GM23248 (cell line): ENCODE results near the gene H6PD. TPM values are rescaled to one million over a fixed set of nuclear protein-coding genes. Genes with fewer than 3 reads are reported as not detected.
A peak's percentile ranks its signal among the peaks of the same experiment; 100 is the strongest.

Source experiments
- DNase-seq: peaks from one replicate; pipeline ENCODE4 v3.0.0-alpha.2; 2015
- H2AFZ ChIP-seq: fragments of 200-600 bp; sonication (generic); 2 replicates; pipeline ENCODE4 v1.6.1; 2016; ENCODE audit warnings: antibody characterized with exemption
- H3F3A ChIP-seq: fragments of 200-600 bp; sonication (generic); 2 replicates; pipeline ENCODE4 v1.6.1; 2016; ENCODE audit warnings: mild to moderate bottlenecking, antibody characterized with exemption, mixed run types; ENCODE audit not compliant: insufficient read depth
- H3K27ac ChIP-seq: fragments of 200-600 bp; sonication (generic); 2 replicates; pipeline ENCODE4 v1.5.1; 2016; ENCODE audit warnings: mild to moderate bottlenecking
- H3K27me3 ChIP-seq: fragments of 200-600 bp; sonication (generic); replicated peaks from 2 replicates; pipeline ENCODE4 v1.6.1; 2016; ENCODE audit warnings: mild to moderate bottlenecking; ENCODE audit not compliant: insufficient read depth
- H3K36me3 ChIP-seq: fragments of 200-600 bp; sonication (generic); 2 replicates; pipeline ENCODE4 v1.6.1; 2016; ENCODE audit warnings: low read depth, mild to moderate bottlenecking
- H3K4me1 ChIP-seq: fragments of 200-600 bp; sonication (generic); 2 replicates; pipeline ENCODE4 v1.6.1; 2016; ENCODE audit warnings: mild to moderate bottlenecking; ENCODE audit not compliant: insufficient read depth
- H3K4me2 ChIP-seq: fragments of 200-600 bp; sonication (generic); one replicate; pipeline ENCODE4 v1.6.1; 2016; ENCODE audit warnings: mild to moderate bottlenecking; ENCODE audit not compliant: unreplicated experiment
- H3K4me3 ChIP-seq: fragments of 200-600 bp; sonication (generic); 2 replicates; pipeline ENCODE4 v1.5.1; 2016; ENCODE audit warnings: mild to moderate bottlenecking
- H3K79me2 ChIP-seq: fragments of 200-600 bp; sonication (generic); 2 replicates; pipeline ENCODE4 v1.6.1; 2016; ENCODE audit warnings: mild to moderate bottlenecking; ENCODE audit not compliant: insufficient read depth
- H3K9ac ChIP-seq: fragments of 200-600 bp; sonication (generic); 2 replicates; pipeline ENCODE4 v1.6.1; 2016; ENCODE audit warnings: mild to moderate bottlenecking
- H3K9me2 ChIP-seq: fragments of 200-600 bp; sonication (generic); 2 replicates; pipeline ENCODE4 v1.6.1; 2016; ENCODE audit warnings: mixed run types, mild to moderate bottlenecking, moderate library complexity; ENCODE audit not compliant: insufficient read depth
- H3K9me3 ChIP-seq: fragments of 200-600 bp; sonication (generic); one replicate; pipeline ENCODE4 v1.6.1; 2017; ENCODE audit warnings: low read depth
- H4K20me1 ChIP-seq: fragments of 200-600 bp; sonication (generic); 2 replicates; pipeline ENCODE4 v1.6.0; 2016; ENCODE audit not compliant: insufficient read depth
- EZH2 ChIP-seq: fragments of 200-600 bp; sonication (generic); IDR thresholded peaks from 2 replicates; pipeline ENCODE4 v1.6.1; 2018; ENCODE audit warnings: antibody characterized with exemption, mild to moderate bottlenecking; ENCODE audit not compliant: insufficient read depth, poor library complexity, severe bottlenecking
- EZH2phosphoT487 ChIP-seq: fragments of 200-600 bp; sonication (generic); IDR thresholded peaks from 2 replicates; pipeline ENCODE4 v1.6.1; 2018; ENCODE audit warnings: antibody characterized with exemption, moderate library complexity, mild to moderate bottlenecking, low read depth; ENCODE audit not compliant: insufficient read depth
- WGBS, 2 experiments: methylation state at CpG; one replicate each; pipeline ENCODE4 v1.1.6; 2015 to 2017; ENCODE audit warnings: low lambda C conversion rate in 2 of 2, low coverage in 1 of 2; ENCODE audit errors: missing lambda C conversion rate in 2 of 2; 5-methylcytosine and 5-hydroxymethylcytosine counted together
- in situ Hi-C: fragments of 300-500 bp; cut with MboI; formaldehyde crosslinking; loops from 2 replicates; pipeline ENCODE4 v1.15.0; 2020
- polyA plus RNA-seq: library from polyadenylated mRNA; unstranded; fragments of >200 nt; fragmentation: Nextera tagmentation; extraction: Ambion mirVana; gene quantifications from 2 replicates; pipeline ENCODE4 v1.2.1, GENCODE V29; 2016
- total RNA-seq: library from RNA; depleted of rRNA; stranded (reverse); fragments of >200 nt; shearing (Covaris generic); gene quantifications from 2 replicates; pipeline ENCODE4 v1.2.3, GENCODE V29; 2014; rRNA removed

H6PD gene
- total RNA-seq (29.6 and 31.4 TPM in 2 replicates), polyA plus RNA-seq (14.5 and 16.1 TPM in 2 replicates)

- peak; percentile 93 for DNase-seq
- in situ Hi-C loops: no loop called here
- H3K4me2 ChIP-seq: peak within 1 kb of the TSS; percentile 89
- WGBS, 2 experiments: 0 to 1% methylated on average over 28 to 57 of the region's 106 CpGs
- peaks cover 23% of the 10 kb centered on the region; the same call in 1 of the 2 replicates for H3F3A ChIP-seq
- peaks cover 36% of the 10 kb centered on the region for H3K4me1 ChIP-seq
- peak within 1 kb of the TSS; percentile 87 for H3K27ac ChIP-seq
- H3K36me3 ChIP-seq: no peaks in the 10 kb centered on the region
- no peaks in the 10 kb centered on the region for H3K9me3 ChIP-seq
- H3K79me2 ChIP-seq: peaks cover 38% of the 10 kb centered on the region
- no peaks in the 10 kb centered on the region for H4K20me1 ChIP-seq
- H3K9ac ChIP-seq: peak within 1 kb of the TSS; percentile 91
- no peaks in the 10 kb centered on the region for H3K27me3 ChIP-seq
- TF ChIP-seq EZH2 (no peak), EZH2phosphoT487 (no peak)
- peak within 1 kb of the TSS; percentile 73 for H2AFZ ChIP-seq
- no peaks in the 10 kb centered on the region for H3K9me2 ChIP-seq
- H3K4me3 ChIP-seq: peak within 1 kb of the TSS; percentile 78
These were observed at the start of gene H6PD for GRCh38 chr1:9234223-9235095. Gene H6PD (plus strand): TSS chr1:9234774. CDS start chr1:9244935, 10,161 bp downstream.

DNA sequence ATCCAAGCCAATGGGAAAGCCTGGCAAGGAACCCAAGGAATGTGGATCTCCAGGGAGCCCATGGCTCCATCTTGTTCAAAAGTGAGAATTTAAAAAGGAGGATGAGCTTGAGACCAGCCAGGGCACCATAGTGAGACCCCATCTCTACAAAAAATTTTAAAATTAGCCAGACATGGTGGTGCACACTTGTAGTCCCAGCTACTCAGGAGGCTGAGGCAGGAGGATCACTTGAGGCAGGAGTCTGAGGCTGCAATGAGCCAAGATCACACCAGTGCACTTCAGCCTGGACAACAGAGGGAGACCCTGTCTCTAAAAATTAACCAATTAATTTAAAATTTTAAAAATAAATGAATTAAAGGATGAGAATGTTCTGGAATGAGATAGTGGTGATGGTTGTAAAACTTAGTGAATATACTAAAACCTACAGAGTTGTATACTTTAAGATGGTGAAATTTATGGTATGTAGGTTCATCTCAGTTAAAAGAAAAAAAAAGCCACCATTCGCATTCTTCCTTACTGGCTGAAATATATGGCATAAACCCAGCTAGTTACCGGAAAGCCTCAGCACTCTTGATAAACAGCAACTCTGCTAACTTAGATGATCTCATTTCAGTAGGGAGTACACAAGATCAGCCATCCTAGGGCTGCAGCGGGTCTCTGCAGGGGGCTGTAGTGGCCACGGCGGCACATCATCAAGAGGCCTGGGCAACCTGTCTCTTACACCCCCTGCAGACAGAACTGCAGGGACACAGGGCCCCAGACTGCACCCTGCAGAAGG, 48.3 kb upstream of the H6PD start:
- Histone ChIP-seq H3K36me3 (no peaks in the 10 kb centered on the region), H3K79me2 (peaks cover 24% of the 10 kb centered on the region), H3K4me1 (no peaks in the 10 kb centered on the region), H3K9me3 (no peaks in the 10 kb centered on the region), H4K20me1 (no peaks in the 10 kb centered on the region), H3K9me2 (no peaks in the 10 kb centered on the region), H2AFZ (no peak overlapping the region), H3K4me2 (no peak overlapping the region), H3K9ac (no peak overlapping the region), H3F3A (no peaks in the 10 kb centered on the region), H3K27me3 (no peaks in the 10 kb centered on the region), H3K27ac (no peak overlapping the region), H3K4me3 (no peak overlapping the region)
- WGBS, 2 experiments: 85 to 89% methylated on average over 5 of the region's 5 CpGs
- no peak for TF ChIP-seq EZH2
- TF ChIP-seq EZH2phosphoT487: no peak
- in situ Hi-C loops: no loop called here
- no peak for DNase-seq

DNA sequence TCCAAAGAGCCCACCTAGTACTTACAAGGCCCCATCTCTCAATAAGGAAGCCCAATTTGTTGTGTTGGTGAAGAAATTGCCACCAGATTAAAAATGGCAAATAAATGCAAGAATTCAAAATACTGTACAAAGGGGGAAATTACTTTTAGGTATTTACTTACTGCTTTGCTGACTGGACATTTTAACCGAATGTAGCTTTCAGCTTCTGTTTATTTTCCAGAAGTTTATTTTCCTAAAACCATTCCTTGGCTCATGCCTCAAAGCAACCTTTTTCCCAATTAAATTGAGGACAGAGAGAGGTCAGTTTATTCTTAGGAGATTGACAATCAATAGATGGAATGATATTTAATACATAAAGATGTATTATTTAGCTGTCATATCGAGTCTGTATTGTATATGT, 47.6 kb upstream of the H6PD start:
- Histone ChIP-seq H3K27ac (no peak overlapping the region), H2AFZ (no peak overlapping the region), H3K9me3 (no peaks in the 10 kb centered on the region), H4K20me1 (no peaks in the 10 kb centered on the region), H3K9me2 (no peaks in the 10 kb centered on the region), H3K36me3 (no peaks in the 10 kb centered on the region), H3F3A (no peaks in the 10 kb centered on the region), H3K27me3 (no peaks in the 10 kb centered on the region), H3K4me2 (no peak overlapping the region), H3K4me3 (no peak overlapping the region), H3K9ac (no peak overlapping the region), H3K79me2 (peaks cover 16% of the 10 kb centered on the region), H3K4me1 (no peaks in the 10 kb centered on the region)
- no peak for DNase-seq
- in situ Hi-C loops: no loop called here
- 69 to 78% methylated on average over 2 of the region's 2 CpGs for WGBS, 2 experiments
- TF ChIP-seq EZH2phosphoT487 (no peak), EZH2 (no peak)

DNA sequence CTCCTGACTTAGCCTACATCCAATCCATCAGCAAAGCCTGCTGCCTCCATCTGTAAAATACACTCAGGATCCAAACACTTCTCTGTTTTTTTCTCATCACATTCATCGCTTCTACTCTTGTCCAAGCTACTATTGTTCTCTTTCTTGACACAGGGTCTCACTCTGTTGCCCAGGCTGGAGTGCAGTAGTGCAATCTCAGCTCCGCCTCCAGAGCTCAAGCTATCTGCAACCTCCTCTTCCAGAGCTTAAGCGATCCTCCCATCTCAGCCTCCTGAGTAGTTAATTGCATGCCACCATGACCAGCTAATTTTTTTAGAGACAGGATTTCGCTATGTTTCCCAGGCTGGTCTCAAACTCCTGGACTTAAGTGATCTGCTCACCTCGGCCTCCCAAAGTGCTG, 44.3 kb upstream of the H6PD start:
- Histone ChIP-seq H3K9me3 (no peaks in the 10 kb centered on the region), H2AFZ (no peak overlapping the region), H3K4me2 (no peak overlapping the region), H3K79me2 (no peaks in the 10 kb centered on the region), H3K4me1 (no peaks in the 10 kb centered on the region), H3K36me3 (no peaks in the 10 kb centered on the region), H3F3A (0 out of 2 replicates have a peak, but pooled peaks cover under 1% of the 10 kb centered on the region), H3K9me2 (no peaks in the 10 kb centered on the region), H3K27me3 (no peaks in the 10 kb centered on the region), H3K4me3 (no peak overlapping the region), H4K20me1 (no peaks in the 10 kb centered on the region), H3K9ac (no peak overlapping the region), H3K27ac (no peak overlapping the region)
- no peak for TF ChIP-seq EZH2
- DNase-seq: no peak
- in situ Hi-C loops: no loop called here
- 83 to 84% methylated on average over 5 of the region's 5 CpGs for WGBS, 2 experiments
